Brain microvascular endothelial cell (primary cell): ENCODE data around the gene DSP.

ENCODE experiments used
- DNase-seq: peaks from one replicate; pipeline ENCODE4 v3.0.0-alpha.2; 2020
- H3K27ac ChIP-seq: fragments of 250-450 bp; sonication (Bioruptor Pico); 2 replicates; pipeline ENCODE4 v1.5.1; 2020; ENCODE audit warnings: mild to moderate bottlenecking, moderate library complexity
- H3K27me3 ChIP-seq: fragments of 250-450 bp; sonication (Bioruptor Pico); replicated peaks from 2 replicates; pipeline ENCODE4 v1.5.1; 2020; ENCODE audit warnings: mild to moderate bottlenecking
- H3K36me3 ChIP-seq: fragments of 250-450 bp; sonication (Bioruptor Pico); replicated peaks from 2 replicates; pipeline ENCODE4 v1.5.1; 2020; ENCODE audit warnings: mild to moderate bottlenecking
- H3K4me3 ChIP-seq: 2 replicates; pipeline ENCODE4 v1.5.1; 2011; ENCODE audit warnings: low read depth, mild to moderate bottlenecking, control low read depth, low read length, moderate library complexity
- CTCF ChIP-seq: IDR thresholded peaks from 2 replicates; pipeline ENCODE4 v1.5.1; 2011; ENCODE audit warnings: low read depth, mild to moderate bottlenecking, moderate library complexity, low read length, control low read depth, inconsistent platforms; ENCODE audit errors: missing control alignments
- in situ Hi-C: cut with HindIII; loops from 2 replicates; pipeline ENCODE4 v1.10.0; 2017; ENCODE audit warnings: low sequenced_read_pairs, low pct_ligation_motif_present

Gene DSP

GRCh38 chr6:7541175-7542064 is at the start of gene DSP:
Gene DSP (plus strand): TSS chr6:7541671. CDS start chr6:7541916, 245 bp downstream.
- H3K27me3 ChIP-seq: no peaks in the 10 kb centered on the region
- peak; percentile 45 for DNase-seq

GRCh38 chr6:7493866-7494265 is 47.6 kb upstream of the DSP start:
- no peak overlapping the region for H3K27ac ChIP-seq
- in situ Hi-C loops: no loop called here
- no peak overlapping the region for H3K4me3 ChIP-seq
- H3K27me3 ChIP-seq: no peaks in the 10 kb centered on the region
- DNase-seq: no peak
- no peak for TF ChIP-seq CTCF
- no peaks in the 10 kb centered on the region for H3K36me3 ChIP-seq

More at GRCh38 chr6:7541175-7542064, at the start of gene DSP:
- peak within 1 kb of the TSS; percentile 81 for H3K4me3 ChIP-seq
- in situ Hi-C loops: no loop called here
- no peak for TF ChIP-seq CTCF
- H3K36me3 ChIP-seq: no peaks in the 10 kb centered on the region
- peak within 1 kb of the TSS; percentile 70 for H3K27ac ChIP-seq

- no peak for DNase-seq
- Histone ChIP-seq H3K4me3 (no peak overlapping the region), H3K27me3 (no peaks in the 10 kb centered on the region), H3K36me3 (no peaks in the 10 kb centered on the region), H3K27ac (no peak overlapping the region)
- in situ Hi-C loops: no loop called here
- no peak for TF ChIP-seq CTCF
Observed at GRCh38 chr6:7494638-7495037, 46.8 kb upstream of the DSP start.

- no peak for DNase-seq
- Histone ChIP-seq H3K4me3 (no peak overlapping the region), H3K36me3 (no peaks in the 10 kb centered on the region), H3K27ac (no peak overlapping the region), H3K27me3 (no peaks in the 10 kb centered on the region)
- TF ChIP-seq CTCF: no peak
- in situ Hi-C loops: no loop called here
Observed at GRCh38 chr6:7496266-7496875, 45.1 kb upstream of the DSP start.

- TF ChIP-seq CTCF: no peak
- no peak overlapping the region for H3K4me3 ChIP-seq
- no peak for DNase-seq
- no peaks in the 10 kb centered on the region for H3K36me3 ChIP-seq
- in situ Hi-C loops: no loop called here
- H3K27me3 ChIP-seq: no peaks in the 10 kb centered on the region
- no peak overlapping the region for H3K27ac ChIP-seq
Observed at GRCh38 chr6:7500752-7501282, 40.7 kb upstream of the DSP start.
